ENCODE measurements around the gene TUBE1.

GRCh38 chr6:112087136-112087911, at the start of gene TUBE1, which contains the start of gene FAM229B:
- no peak for TF ChIP-seq CTCF (IDR thresholded peaks at IDR 0.05)
- peak; percentile 38 for TF ChIP-seq POLR2A (IDR thresholded peaks at IDR 0.05)

Measured in breast epithelium (tissue), 3 donors.